NCI-H2107 (cell line): ENCODE results near the gene ZC3H18.

Experiments used
- DNase-seq: peaks from one replicate; lab custom pipeline; 2025; lab: John Stamatoyannopoulos, UW

The ZC3H18 gene

DNA sequence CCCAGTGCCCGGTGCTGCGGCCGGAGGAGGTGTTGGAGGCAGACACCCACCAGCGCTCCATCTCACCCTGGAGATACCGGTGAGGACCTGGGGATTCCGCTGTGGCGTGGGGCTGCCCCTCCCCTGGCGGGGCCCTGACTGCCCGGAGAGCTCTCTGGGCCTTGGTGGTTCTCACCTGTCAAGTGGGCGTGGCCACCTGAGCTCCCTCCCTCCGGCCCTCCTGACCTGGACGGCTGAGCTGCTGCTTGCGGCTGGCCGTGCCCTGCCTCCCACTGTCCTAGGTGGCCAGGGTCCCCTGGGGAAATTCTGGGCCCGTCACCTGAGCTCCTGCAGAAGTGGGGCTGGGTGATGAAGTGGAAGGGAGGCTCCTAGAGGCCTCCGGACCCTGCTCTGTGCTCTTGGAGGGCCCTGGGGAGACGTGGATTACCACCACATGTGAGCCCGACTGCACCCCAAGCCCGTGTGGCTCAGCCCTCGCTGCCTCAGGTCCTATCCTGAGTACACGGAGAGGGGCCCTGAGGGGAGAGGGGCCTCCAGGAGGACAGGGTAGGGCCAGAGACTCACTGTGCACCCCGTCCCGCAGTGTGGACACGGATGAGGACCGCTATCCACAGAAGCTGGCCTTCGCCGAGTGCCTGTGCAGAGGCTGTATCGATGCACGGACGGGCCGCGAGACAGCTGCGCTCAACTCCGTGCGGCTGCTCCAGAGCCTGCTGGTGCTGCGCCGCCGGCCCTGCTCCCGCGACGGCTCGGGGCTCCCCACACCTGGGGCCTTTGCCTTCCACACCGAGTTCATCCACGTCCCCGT is 69.2 kb downstream of the ZC3H18 start:
- DNase-seq: no peak

DNA sequence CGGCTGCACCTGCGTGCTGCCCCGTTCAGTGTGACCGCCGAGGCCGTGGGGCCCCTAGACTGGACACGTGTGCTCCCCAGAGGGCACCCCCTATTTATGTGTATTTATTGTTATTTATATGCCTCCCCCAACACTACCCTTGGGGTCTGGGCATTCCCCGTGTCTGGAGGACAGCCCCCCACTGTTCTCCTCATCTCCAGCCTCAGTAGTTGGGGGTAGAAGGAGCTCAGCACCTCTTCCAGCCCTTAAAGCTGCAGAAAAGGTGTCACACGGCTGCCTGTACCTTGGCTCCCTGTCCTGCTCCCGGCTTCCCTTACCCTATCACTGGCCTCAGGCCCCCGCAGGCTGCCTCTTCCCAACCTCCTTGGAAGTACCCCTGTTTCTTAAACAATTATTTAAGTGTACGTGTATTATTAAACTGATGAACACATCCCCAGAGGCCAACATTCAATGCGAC is 69.9 kb downstream of the ZC3H18 start:
- DNase-seq: no peak

DNA sequence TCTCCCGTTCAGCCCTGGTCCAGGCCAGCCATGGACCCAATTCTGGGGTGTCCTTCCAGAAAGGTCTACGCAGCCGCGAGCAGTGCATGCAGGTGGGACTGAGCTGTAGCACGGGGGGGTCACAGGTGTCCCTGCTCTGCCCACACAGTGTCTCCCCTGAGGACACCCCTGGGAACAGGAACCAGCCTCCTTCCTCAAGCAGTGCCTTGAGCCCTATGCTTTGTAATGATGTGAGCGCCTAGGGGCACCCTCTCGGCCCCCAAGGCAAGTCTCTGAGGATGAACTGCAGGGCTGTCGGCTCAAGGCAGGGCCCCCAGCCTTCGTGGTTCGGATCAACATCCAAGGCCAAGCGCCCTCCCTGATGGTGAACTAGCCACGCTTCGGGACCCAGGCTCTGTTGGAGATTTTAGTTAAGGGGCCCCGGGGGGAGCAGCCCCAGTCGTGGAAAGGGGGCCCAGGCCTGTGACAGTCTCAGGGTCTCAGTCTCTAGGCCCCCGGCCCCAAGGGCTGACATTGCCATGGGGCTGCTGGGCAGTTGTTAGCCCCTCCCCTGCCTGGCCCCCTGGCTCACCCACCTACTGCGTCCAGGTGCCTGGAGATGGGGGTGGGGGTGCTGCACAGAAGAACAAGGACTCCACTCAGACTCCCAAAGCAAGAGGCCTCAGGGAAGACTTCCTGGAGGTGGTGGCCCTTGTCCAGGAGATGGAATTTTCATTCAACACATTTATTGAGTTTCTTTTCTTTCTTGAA is 70.5 kb downstream of the ZC3H18 start:
- DNase-seq: no peak

DNA sequence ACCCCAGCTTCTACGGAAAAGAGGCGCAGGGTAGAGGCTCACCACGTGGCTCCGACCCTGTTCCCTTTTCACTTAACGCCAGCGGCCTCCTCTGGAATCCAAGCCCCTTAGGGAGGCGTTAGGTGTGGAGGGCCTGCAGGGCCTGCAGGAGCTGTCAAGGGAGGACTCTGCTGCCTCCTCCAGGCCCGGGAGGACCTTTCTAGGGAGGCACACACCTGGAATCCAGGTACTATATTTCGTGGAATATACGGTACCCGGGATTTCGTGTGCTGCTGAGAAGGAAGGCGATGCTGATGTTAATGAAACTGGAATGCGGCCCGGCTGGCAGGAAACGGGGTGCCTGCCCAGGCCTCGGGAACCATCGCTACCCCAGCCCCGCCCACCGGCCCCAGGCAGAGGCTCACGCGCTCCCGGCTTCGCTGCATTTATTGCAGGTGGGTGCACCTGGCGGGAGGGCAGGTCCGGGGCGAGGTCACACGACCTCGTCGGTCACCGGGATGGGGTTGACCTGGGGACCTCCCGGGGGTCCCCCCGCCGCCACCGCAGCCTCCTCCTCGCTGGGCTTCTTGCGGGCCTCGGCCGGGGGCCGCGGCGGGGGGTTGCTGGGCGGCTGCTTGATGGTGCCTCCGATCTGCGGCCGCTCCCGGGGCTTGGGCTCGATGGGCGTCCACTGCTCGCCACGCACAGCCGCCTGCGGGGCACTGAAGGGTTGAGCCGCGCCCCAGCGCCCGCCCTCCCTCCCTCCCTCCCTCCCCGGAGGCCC is 72.9 kb downstream of the ZC3H18 start:
- no peak for DNase-seq

DNA sequence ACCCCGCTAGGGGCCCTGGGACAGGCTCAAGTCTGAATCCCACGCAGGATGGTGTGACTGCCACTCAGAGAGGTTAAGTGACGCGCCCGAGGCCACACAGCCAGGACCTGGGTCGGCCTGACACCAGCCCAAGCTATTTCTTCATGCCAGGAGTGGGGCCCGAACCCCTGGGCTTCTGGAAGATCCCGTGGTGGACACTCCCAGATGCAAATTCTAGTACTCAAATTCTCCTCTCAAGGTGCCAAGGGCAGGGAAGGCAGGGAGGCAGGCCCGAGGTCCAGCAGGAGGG is 73.4 kb downstream of the ZC3H18 start:
- DNase-seq: no peak

DNA sequence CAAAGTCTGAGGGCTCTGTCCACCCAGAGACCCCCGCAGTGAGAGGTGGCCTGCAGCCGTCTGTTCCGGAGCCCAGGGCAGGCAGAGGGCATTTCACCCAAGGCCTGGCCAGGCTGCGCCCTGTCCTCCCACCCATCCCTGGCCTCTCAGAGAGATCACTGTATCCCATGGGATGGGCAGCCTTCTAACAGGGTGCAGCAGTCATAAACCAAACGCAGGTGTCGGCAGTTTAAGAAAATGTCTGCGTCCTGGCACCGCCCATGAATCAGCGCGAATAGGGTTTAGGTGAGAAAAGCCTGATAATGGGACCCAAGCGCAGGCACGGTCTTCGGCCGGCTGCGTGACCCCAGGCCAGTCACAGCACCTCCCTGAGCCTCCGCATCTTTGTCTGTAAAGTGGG is 75.3 kb downstream of the ZC3H18 start:
- DNase-seq: no peak

DNA sequence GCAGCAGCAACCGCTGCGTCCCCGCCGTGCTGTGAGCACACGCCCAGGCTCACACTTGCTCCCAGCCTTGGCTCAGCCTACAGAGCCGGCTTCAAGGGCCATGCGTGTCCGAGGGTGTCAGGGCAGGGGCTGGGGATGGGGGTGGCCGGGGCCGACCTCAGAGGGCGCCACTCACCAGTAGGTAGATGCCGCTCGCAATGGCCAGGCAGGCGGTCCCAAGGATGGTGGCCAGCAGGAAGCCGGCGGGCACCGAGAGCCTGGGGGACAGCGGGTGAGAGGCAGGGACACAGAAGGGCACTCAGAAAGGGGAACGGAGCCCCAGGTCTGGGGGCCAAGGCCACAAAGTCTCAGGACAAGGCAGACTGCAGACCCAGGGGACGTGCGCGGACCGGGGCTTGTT is 75.7 kb downstream of the ZC3H18 start:
- no peak for DNase-seq

DNA sequence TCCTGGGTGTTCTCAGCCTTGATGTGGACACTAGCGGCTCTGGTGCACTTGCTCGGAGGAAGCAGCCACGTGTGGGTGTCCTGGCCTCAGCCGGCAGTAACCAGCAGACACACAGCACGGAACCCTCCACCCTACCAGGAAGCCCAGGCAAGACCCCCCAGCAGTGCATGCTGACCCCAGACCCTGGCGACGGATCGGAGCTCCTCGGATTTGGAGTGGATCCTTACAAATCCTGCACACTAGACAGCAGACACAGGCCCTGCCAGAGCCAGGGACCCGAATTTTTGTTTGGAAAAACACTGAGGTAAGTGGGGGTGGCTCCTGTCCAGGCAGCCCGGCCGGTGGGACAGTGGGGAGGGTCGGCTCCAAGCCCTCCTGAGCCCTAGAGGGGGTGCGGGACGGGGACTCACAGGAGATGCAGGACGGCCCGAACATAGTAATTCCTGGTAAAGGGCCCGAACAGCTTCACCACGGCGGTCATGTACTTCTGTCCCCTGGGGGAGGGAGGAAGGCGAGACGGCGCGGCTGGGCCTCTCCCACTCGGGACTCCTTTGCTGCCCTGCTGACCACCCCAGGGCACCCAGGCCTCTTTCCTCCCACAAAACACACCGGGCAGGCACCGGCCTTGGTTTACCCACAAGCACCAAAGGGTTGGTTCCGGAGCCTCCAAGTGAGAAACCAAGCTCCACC is 76.3 kb downstream of the ZC3H18 start:
- no peak for DNase-seq

DNA sequence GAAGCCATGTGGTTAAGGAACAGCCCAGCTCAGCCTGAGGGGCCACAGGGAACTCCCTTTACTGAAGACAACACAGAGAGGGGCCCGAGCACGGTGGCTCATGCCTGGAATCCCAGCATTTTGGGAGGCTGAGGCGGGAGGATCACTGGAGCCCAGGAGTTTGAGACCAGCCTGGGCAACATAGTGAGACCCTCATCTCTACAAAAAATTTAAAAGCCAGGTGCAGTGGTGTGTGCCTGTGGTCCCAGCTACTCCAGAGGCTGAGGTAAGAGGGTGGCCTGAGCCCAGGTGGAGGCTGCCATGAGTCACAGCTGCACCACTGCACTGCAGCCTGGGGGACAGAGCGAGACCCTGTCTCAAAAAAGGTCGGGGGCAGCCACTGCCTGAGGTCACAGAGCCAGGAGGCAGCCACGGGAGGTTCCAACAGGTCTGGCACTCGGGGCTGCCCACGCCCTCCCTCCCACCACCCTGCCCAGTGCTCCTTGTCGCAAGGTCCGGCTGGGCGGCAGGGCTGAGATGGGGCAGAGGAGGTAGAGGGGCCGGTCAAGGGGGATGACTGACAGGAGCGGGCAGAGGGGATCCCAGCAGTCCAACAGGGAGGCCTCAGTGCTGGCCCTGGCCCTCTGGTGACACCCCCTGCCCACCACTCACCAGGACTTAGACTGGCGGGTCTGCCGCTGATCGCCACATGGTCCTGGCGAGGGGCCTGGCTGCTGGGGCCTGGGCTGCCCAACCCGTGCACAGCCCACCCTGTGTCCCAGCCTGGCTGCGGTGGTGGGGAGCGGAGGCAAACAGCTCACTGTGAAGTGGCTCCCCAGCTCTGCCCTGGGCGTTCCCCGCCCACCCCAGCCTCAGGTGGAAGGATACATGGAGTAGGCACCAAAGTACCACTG is 77.2 kb downstream of the ZC3H18 start:
- no peak for DNase-seq

DNA sequence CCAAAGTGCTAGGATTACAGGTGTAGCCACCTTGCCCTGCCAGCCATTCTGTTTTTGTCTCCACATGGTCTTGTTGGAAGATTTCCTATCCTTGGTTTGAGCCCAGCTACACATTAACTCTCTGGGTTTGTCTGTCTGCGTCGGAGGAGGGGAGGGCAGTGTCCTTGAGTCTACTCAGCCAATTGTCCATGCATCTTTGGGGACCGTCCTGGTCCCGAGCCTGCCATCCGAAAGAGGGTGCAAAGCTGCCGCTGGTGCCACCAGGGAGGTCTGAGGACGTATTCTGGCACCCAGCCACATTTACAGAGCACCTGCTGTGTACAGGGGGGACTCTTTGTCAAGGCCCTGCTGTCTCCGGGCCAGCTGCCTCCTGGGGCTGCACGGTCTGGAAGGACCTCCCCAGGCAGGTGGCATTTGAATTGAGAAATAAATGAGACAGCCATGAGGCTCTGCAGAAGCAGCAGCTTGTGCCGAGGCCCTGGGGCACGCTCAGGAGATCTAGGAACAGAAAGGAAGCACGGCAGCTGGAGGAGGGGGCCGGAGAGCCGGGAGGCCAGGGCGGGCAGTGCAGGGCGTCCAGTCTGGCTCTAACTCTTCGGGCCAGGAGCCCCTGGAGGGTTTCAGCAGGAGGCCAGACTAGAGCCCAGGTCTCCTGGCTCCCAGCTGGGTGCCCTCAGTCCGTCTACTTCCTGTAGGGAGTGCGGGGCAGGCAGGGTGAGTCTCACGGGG is 79.2 kb downstream of the ZC3H18 start:
- peak; percentile 40 for DNase-seq

DNA sequence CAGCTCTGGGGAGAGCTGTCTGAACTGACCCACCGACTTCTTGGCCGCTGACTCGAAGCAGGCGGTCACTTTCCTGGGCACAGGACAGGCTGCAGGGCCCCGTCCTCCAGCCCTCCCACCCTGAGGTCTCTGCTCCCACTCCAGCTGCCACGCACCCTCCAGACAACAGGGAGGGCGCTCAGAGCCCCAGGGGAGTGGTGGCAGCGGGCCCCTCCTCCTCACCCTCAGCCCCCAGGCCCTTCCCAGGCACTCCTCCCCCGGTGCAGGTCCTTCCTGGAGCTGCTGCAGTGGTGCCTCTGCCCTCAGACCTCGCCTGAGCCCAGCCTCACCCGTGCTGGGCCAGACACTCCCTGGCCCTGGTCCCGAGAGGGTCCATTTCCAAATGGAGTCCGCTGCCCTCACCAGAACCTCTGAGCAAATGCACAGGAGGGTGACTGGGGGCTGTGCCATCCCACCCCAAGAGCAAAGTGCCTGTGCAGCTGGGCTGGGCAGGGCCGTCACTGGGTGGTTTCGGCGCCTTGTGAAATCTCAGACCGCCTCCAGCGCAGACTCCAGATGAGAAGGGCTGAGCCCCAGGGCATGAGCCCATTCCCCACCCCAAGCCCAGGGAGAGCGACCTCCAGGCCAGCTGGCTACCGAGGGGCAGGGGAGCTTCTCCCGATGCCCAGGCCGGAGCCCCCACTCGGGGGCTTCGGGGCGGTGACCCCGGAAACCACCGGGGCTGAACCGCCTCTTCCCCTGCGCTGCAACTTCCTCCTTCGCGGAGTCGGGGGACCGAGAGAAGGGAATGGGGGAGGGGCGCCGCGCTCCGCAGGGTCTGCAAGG is 79.9 kb downstream of the ZC3H18 start:
- DNase-seq: no peak

DNA sequence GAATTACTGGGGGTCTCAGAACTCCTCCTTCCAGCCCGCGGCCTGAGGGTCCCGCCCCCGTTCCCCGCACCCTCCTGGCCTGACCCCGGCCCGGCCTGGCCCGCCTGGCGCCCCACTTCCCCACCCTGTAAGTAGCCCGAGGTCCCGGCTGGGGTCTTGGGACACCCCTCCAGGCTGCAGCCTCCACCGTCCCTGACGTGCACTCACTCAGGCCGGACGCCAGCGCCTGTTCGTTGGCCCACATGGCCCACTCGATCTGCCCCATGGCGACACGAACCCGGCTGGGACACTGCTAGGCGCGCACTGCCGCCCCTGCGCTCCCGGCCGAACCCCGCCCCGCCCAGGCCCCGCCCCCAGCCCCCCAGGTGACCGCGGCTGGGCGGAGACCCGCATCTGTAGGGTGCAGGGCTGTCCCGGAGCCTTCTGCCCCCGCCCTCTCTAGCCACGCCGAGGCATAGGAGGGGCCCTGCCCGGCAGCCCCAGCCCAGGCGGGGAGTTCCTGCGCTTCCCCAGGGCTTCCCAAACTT is 80.6 kb downstream of the ZC3H18 start, which contains the start of gene CYBA:
Gene CYBA, minus strand, starts transcription at position 305 of the 527 bp plus-strand sequence. Its CDS starts 40 bp downstream, at position 265.
- no peak for DNase-seq

DNA sequence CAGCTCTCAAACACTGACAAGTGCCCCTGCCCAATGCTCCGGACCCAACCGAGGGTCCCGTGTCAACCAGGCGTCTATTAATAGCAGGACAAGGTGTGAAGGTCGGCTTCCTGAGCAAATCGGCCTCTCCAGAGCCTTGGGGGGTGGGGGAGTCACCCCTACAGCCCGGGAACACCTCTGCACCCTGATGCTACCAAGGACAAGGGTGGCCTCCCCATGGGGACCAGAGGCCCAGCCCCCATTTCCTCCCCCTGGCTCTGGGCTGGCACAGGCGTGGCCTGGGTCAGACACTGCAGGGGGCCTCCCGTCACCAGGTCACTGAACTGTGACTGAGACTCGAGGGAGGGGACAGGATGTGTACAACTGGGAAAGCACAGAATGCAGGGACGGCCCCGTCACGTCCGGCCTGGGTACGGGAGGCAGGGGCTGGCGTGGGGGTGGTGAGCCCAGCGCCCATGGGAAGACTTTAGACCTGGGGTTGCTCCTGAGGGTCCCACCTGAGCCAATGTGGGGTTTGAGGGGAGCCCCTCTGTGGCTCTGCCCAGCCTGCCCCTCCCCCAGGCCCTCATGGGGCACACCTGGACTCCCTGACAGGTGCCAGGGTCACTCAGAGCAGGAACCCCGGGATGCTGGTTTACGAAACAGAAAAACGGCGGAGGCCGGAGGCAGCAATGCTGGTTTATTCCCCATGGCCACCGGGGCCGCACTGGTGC is 81.2 kb downstream of the ZC3H18 start:
- no peak for DNase-seq

DNA sequence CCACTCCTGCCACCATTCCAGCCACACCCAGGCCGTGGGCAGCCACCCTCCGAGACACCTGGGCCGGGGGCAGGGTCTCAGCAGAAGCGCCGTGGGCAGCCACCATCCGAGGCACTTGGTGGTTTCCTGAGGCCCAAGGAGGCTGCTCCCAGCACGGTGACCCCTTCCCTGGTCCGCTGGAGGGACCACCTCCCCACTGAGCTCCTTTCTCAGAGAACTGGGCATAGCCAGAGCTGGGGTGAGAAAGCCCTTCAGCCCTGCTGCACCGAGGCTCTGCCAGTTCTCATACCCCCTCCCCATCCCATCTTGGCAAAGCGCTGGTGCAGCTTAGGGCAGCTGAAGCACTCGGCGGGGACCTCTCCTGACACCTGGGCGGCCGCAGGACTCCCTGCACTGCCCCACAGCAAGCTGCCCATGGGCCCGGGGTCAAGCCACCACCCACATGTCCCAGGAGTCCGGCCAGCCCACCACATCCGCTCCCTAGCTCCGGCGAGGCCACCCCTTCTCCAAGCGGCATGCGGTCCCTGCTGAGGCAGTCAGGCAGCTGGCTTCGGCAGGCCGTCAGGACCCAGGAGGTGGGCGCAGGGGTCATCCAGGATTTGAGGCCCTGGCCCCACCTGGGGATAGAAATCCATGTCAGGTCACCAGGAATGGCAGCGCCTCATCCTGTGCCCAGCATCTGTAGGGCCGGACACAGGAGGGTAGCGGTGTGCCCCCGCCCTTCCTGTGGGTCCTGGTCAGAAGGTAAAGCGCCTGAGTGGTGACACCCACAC is 82.0 kb downstream of the ZC3H18 start:
- no peak for DNase-seq

DNA sequence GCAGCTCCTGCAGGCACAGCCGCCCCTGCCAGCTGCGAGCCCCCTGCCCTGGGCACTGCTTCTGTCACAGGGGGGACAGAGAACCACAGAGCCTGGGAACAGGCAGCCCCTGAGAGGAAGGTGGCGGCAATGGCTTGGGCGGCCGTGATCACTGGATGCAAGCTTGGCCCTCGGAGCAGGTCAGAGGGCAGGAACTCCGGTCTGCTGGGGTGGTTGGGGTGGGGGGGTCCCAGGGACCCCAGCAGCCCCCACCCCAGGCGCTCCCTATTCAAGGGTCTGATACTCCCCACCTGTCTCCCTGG is 82.5 kb downstream of the ZC3H18 start:
- DNase-seq: no peak

DNA sequence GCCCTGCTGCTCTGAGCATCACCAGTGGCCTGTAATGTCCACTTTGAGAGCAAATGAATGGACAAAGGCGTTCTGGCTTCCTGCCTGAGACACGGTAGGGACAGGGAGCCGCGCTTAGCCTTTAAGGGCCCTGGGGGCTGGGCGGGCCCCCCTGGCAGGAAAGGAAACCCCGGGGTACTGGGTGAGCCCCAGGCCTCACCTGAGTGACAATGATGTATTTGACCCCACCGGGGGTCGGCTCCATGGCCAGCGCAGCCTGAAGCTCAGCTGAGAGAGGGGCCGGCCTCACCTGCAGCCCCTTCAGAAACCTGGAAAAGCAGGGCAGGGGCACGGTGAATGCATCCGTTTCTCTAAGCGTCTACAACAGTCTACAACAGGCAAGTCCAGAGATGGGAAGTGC is 82.9 kb downstream of the ZC3H18 start:
- DNase-seq: no peak

DNA sequence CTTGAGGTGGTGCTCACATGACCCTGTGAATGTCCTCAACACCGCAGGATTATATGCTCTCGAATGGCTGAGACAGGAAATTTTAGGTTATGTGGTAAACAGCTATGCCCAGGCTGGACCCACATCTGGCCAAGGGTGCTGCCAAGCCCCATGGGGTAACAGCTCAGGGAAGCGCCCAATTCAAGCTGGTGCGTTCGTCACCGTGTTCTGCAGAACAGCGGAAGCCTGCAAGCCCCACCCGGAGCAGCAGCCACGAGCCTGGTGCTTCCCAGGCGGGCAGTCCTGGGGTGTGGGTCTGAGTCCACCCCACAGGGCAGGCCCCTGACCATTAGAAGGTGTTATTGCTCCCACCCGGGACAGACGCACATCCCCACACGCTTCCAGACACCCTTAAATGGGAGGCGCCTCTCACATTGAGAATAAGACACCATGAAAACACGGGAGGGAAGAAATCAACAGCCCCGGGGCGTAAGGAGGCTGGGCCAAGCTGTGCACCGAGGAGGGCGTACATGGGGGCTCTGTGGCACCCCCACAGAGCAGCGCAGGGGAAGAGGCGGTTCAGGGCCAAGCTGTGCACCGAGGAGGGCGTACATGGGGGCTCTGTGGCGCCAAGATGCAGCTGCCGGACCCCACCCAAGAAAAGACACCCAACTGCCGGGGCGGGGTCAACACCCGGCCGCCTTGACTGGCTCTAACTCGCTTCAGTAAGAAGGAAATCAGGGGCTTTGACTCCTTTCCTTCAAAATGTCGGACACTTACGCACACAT is 83.6 kb downstream of the ZC3H18 start:
- DNase-seq: no peak
